Inflammatory macrophage treated with lipopolysaccharide for 1 hour (primary cell): ENCODE measurements around the gene PXMP2.
"Not testable (repeated sequence)": the region's sequence is repeated elsewhere in the genome, so short reads cannot be mapped to it uniquely, and the experiment has no call there.

Experiments
- DNase-seq, 2 donors: peaks; one replicate each; pipeline ENCODE4 v3.0.0-alpha.2; 2020 to 2022

PXMP2 gene

DNA sequence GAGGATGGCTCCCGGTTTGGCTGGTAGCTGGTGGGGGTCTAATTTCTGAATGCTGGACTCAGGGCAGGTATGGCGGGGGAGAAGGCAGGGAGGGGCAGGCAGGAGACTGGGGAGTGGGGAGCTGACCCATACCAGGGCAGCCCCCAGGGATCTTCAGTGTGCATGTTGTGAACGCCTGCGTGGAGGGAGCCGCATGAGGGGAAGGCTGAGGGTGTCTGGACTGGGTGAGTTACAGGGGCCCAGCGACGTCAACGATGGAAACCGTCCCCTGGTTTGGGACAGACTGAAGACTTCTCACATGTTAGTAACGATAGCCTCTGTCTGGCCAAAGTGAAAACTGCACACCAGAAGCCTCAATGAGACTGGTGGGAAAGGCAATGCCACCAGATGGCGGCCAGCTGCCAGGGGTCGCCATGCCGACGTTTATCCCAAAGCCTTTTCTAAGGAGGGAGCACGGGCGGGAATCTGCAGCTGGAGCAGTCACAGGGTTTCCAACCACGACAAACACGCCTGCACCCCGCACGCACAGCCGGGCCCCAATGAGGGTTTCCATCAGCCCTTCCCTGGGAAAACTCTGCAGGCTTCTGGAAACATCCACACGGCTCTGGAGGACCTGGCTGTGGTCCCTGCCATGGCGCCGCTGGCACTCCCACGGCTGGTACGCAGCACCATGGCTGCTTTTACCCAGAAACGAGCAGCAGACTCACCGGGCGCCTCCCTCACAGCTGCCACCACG is 37.3 kb downstream of the PXMP2 start:
- DNase-seq, result no peak

DNA sequence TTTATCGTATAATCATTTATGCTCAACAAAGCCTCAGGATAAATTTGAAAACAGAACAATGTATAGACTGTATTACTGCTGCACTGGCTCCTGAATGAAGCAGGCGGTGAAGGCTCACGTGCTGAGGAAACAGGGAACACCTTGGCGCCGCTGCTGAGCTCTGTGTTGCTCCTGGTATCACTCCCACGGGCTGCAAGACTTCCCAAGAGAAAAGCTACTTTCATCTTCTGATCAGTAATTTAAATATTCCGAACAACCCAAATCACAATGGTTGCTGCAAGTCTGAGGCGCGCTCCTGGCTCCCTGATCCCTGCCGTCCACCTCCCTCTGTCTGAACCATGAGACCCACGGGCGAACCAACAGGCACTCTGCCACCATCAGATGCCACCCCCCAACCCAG is 39.0 kb downstream of the PXMP2 start:
- DNase-seq, result no peak

DNA sequence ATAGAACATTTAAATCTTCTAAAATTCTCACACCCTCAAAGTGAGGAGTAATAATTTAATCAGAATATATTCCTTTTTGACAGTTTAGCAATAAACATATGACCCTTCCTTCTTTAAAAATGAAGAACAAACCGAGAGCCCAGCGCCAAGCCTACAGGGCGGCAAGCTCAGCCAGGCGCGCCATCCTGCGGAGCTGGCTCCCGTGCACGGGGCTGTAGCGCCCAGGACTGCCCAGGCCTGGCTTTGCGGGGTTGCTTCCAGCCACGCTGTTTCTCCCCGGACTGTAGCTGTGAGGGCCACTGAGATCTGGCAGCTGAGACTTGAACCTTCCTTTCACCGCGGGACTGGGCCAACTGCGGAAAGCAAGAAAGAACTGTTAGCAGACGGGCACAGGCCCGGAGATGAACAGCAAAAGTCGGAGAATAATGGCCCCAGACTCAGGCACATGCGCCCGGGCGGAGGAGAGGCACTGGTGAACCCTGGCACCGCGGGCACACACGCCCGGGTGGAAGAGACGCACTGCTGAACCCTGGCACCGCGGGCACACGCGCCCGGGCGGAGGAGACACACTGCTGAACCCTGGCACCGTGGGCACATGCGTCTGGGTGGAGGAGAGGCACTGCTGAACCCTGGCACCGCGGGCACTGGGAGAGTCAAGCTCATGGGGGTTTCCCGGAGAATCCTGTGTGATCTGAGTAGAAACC is 39.9 kb downstream of the PXMP2 start:
- DNase-seq, result no peak

DNA sequence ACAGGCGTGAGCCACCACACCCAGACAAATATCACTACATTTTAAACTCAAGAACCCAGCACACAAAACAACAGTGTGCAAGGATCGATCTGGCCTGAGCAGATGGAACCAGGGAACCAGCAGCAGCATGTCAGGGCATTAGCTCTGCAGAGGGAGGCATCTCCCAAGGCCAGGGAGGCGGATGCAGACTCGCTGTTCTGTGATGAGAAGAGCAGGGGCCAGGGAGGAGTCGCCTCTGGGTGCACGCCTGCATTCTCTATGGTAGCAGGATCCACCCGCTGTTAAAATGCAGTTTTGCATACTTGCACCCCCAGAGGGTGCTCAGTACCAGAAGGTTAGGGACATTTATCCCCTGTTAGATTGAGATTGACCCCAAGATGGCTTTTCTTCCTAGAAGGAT is 41.1 kb downstream of the PXMP2 start:
- no peak for DNase-seq

DNA sequence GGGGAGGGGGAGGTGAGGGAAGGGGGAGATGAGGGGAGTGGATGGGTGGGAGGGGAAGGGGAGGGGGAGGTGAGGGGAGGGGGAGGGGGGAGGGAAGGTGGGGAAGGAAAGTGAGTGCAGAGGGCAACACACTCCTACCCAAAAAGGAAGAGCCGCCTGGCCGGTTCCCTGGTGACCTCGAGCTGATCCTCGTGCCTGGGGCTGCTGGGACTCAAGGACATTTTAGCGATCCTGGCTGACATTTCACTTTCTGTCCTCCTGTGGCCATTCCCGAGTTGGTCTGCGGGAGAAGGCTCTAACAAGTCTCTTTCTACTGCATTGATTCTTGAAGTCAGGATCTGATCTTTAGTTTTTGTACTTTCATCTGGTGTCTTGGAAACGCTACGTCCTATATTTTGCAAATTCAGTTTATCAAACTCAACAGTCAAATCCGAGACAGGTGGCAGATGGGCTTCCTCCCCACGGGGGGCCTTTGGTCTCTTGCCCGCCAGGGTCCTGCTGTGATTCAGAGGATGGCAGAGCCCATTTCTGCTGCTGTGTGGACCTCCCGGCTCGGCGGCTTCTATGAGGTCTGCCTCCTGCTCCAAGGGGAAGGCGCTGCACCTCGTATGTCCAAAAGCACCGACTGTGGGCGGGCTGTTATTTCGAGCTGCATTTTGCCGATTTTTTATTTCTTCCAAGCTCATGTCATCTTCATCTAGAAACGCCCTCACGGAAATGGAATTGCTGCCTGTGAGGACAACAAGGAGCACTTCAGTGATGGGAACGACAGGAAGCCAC is 42.3 kb downstream of the PXMP2 start:
- DNase-seq, result peak; percentile 24 to 38

DNA sequence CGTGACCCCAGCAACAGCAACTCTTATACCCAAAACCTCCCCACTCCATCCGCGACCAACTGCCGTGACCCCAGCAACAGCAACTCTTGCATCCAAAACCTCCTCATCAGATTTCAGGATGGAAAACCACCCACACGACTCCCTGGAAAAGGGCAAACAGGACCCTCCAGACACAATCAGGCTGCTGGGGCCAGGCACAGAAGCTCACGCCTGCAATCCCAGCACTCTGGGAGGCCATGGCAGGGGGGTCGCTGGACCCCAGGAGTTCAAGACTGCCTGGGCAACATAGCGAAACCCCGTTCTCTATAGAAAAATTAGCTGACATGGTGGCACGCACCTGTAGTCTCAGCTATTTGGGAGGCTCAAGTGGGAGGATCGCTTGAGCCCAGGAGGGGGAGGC is 43.0 kb downstream of the PXMP2 start:
- DNase-seq, result no peak

DNA sequence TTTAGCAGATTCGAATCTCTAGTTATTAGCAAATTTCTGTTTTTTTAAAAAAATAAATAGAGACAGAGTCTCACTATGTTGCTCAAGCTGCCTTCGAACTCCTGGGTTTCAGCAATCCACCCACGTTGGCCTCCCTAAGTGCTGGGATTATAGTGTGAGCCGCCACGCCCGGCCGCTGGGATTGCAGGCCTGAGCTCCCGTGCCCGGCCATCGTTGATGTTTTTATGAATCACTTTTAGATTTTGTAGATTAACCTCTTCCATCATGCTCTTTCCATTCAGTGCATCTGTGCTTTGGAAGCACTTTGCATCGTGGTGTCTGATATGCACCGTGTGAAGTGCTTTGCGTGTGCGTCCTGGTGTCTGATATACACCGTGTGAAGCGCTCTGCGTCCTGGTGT is 44.2 kb downstream of the PXMP2 start:
- DNase-seq, result no peak

DNA sequence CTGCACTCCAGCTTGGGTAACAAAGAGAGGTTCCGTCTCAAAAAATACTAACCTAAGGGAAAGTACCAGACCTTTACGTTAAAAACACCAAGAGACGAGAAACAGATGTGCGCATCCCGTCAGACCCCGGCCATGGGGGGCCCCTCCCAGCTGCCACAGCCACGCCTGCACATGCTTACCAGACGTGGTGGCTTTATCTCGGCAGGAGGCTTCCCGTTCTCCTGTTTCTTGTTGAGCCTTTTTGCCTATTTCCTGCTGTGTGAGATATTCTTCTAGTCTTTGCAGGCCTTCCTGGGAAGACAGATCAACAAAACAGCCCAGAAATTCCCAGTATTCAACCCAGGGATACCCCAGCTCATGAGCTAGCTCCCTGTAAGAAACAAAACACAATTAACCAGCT is 46.8 kb downstream of the PXMP2 start:
- no peak for DNase-seq

DNA sequence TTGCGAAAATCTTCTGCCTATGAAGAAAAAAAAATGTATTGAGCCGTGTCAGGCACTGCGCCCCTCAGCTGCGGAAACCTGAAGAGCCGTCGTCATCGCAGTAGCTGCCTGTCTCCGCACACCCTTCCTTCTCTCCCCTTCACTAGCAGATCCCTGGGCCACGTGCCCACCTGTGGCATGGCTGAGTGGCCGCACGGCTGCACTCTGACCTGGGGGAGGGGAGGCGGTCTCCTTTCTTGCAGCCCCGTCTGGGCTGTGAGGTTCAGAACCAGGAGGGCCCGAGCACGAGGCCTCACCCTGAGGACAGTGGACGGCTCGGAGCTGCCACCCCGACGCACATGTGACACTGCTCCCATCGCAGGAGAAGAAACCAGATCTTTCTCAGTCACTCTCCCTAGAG is 48.1 kb downstream of the PXMP2 start:
- no peak for DNase-seq

DNA sequence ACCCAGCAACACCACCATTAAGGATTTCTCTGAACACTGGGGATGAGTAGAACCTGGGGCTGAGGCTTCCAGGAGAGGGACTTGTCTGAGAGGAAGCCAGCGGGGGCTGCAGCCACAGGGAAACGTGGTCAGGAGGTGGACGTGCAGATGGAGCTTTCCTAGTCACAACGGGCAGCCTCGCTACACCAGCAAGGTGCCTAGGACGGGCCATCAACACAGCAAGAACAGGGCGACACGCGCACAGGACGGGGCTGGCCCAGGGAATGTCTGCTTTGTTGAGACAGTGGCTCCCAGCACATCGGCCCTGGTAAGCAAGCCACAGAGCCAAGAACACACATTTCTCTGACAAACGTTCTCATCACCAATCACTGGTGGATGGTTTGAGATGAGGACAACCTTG is 49.0 kb downstream of the PXMP2 start:
- no peak for DNase-seq

DNA sequence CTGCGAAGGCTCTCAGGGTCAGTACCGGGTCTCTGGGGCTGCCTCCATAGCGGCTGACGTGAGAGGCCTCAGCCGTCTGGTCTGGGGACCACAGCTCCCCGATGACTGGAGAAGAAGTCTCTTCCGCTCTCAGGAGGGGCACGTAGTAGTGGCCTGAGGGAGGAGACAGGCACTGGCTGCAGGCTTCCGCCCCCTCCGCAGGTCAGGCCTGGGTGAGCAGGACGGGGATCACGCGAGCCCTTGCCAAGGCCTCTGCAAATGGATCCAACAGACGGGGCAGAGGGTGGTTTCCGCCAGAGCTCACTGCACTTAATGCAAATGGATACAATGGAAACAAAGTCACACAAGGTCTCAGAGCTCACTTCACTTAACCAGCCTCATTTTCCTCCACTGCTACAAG is 49.5 kb downstream of the PXMP2 start:
- no peak for DNase-seq

DNA sequence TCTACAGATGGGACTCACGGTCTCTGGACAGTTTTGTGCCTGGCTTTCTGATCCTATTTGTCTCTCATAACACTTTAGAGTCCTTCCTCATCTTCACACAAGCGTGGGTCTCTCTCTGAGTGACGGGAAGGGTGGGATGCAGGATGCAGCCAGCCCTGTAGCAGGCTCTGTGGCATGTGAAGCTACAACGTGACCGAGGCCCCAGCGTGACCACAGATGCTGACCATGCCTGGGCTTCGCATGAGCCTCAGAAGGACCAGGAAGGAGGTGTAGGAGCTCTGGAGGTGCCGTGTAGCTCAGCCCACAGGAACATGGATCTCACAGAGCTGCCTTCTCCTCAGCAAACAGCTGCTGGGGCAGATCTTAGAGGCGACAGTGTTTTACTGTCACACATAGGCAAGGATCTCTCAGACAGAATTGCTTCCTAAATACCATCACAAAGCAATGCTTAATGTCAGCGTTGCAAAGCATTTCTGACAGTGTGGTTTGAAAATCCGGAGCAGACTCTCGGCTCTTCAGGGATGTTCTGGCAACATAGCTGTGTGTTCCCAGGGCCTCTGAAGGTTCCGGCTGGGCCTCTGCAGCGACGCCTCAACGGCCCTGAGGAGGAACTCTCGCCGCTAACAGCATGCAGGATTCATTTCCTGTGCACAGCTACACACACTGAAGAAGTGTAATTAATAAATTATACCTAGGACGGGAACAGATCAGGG is 52.4 kb downstream of the PXMP2 start:
- DNase-seq, result no peak

DNA sequence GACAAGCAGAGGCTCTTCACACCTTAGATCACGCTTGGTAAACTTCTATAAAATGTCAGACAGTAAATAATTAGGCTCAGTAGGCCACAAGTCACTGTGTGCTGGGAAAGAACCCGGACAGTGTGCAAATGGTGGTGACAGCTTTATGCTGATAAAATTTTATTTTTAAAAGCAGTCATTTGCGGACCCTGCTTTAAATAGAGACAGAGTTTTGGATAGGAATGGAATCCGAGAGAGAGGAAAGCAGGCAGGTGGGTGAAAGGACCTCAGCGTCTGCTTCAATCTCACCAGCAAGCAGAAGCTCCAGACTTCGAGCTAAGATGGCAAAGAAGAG is 52.9 kb downstream of the PXMP2 start:
- no peak for DNase-seq

DNA sequence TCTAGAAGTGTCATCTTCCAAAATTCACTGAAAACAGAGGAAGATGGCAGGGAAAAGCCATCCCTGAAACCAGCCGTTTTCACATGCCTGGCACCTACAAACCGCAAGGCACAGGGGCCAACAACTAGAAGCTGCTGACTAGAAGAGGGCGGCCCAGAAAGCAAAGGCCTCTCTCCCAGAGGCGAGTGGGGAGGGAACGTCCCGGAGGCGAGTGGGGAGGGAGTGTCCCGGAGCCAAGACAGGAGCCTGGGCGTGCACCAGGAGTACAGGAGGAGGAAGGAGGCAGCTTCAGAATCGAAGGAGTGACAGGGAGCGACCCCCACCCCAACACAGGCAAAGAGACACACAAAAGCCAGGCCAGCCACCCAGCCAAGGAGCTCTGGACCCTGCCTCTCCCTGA is 53.3 kb downstream of the PXMP2 start:
- no peak for DNase-seq

DNA sequence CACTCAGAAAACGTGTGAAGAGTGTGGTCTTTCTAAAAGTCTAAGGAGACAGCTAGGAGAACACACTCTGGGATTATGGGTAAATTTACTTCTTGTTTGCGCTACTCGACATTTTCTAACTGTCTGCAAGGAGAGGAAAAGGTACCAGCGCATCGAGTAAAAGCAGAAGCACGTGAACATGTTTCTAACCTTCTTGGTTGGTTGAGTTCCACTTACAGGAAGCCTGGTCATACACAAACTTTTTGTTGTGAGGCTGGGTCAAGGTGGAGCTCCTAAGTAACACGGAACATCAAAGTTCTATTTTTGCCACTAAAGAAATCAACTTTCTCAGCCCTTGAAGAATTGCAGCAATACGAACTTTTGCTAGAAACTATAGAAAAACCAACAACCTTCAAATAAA is 54.2 kb downstream of the PXMP2 start:
- DNase-seq, result no peak

DNA sequence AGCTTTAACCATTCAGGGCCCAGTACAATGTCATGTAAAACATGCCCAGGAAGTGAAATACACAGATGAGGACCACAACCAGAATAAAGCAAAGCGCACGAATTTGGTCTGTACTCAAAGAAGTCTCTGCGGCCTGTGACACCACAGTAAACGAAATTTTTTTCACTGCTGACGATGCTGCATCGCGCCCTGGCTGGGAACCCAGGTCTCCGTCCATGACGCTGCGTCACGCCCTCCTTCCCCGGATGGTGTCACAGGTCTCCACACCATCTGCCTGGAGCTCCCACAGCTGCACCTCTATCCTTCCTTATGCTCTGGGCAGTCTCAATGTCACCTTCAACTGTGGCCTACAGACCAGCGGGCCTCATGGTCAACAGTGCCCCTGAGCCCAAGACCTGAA is 56.4 kb downstream of the PXMP2 start:
- DNase-seq, result no peak

DNA sequence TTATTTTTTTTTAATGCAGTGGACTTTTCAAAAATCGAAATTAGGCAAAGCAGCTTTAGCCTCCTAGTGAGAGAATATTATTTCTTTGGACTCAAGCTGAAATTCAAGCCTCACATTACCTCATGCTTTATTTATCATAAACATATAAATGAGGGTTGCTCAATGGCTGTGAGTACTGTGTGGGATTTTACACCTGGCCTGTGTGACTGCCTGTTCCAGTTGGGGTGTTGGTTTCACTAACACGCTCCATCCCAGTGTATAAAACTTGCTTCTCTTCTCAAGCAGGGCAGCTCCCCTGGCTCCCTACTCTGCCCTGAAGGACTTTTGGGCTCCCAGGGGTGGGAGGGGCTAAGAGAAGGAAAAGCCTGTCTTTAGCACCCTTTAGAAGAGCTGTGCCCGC is 59.2 kb downstream of the PXMP2 start:
- DNase-seq, result no peak

DNA sequence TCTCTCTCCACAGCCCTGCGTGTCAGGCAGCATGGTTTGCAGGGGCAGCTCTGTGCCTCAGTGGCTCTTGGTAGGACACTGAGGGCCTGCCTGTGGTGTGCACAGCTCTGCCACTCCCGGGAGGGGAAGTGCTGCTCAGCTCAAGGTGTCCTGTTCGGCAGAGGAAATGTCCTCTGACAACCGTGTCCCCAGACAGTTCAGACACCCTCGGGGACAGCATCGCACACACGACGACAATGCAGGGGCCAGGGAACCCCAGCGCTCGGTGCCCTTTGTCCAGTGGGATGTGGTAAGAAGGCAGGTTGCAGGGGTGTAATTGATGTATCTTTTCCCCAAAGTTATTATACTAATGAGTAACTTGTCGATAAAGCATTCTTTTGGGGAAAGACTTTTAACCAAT is 60.0 kb downstream of the PXMP2 start:
- DNase-seq, result no peak

DNA sequence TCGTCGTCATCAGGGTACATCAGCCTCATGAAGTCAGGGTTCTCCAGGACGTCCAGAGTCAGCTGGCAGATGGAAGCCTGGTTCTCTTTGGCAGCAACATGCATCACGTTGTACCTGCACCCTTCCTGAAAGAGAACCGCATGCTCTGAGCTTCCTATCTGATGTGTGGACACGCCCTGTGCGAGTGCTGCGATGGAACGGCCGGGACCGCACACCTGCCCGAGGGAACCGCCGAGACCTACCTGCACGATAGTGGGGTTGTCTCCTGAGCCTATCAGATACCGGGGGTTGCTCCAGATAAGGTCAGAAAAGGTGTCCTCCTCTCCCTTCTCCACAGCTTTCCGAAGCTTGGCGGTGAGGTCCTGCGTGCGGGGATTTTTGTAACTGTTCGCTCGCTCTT is 60.5 kb downstream of the PXMP2 start:
- DNase-seq, result no peak

DNA sequence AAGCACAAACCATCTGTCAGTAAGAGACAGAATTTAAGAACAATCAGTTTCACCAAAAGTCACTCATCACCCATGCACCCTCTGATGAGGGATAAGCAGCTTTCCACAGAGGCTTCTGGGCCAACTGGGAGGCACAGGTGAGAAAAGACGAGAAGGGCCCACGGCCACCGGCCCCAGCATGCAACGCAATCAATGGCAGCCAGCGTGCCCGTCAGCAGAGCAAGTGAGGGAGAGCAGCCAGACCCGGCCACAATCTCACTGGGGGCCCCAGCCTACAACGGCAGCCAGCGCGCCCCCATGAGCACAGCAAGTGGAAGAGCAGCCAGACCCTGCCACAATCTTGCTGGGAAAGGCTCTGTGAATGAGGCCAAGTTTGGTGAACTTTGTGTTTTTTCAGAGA is 60.9 kb downstream of the PXMP2 start:
- no peak for DNase-seq

DNA sequence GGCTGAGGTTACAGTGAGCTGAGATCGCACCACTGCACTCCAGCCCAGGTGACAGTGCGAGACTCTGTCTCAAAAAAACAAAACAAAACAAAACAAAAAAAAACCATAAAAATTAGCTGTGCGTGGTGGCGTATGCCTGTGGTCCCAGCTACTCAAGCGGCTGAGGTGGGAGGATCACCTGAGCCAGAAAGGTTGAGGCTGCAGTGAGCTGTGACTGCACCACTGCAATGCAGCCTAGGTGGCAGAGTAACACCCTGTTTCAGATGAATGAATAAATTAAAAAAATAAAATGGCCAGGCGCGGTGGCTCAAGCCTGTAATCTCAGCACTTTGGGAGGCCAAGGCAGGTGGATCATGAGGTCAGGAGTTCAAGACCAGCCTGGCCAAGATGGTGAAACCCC is 66.3 kb downstream of the PXMP2 start:
- DNase-seq, result not testable (repeated sequence)

DNA sequence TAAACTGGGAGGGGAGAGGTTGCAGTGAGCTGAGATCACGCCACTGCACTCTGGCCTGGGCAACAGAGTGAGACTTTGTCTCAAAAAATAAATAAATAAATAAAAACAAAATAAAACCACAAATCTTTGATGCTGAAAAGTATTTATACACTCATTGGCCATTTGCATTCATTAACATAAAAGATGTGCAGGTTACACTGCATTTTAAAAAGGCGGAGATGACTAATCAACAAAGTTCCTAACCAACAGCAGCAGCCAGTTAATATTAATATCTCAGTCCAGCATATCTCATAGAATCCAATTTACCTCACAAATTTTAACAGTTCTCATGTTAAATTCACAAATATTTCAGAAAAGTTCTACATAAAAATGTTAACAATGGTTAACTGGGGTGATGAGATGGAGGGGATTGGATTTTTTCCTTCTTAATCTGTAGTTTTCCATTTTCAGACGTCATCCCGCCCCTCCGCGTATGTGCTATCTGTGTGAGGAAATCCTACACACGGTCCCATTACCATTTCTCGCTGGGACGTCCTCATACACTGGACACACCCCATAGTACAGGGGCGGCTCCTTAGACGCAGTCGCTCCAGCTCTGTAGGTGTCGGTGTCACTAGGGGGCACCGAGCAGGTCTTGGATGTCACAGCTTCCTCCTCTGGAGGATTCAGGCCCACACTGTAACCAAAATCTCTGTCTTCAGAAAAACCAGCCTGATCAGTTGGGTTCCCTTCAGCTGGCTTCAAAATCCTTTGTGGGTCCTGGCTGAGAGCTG is 67.0 kb downstream of the PXMP2 start:
- DNase-seq, result no peak
